ENCODE measurements around the gene PRMT7. TPM values are rescaled to one million over a fixed set of nuclear protein-coding genes. Genes with fewer than 3 reads are reported as not detected.

PRMT7 gene
- total and polyA plus RNA-seq, 2 donors from 2014 or later, result 20.4 to 33.7 TPM

DNA sequence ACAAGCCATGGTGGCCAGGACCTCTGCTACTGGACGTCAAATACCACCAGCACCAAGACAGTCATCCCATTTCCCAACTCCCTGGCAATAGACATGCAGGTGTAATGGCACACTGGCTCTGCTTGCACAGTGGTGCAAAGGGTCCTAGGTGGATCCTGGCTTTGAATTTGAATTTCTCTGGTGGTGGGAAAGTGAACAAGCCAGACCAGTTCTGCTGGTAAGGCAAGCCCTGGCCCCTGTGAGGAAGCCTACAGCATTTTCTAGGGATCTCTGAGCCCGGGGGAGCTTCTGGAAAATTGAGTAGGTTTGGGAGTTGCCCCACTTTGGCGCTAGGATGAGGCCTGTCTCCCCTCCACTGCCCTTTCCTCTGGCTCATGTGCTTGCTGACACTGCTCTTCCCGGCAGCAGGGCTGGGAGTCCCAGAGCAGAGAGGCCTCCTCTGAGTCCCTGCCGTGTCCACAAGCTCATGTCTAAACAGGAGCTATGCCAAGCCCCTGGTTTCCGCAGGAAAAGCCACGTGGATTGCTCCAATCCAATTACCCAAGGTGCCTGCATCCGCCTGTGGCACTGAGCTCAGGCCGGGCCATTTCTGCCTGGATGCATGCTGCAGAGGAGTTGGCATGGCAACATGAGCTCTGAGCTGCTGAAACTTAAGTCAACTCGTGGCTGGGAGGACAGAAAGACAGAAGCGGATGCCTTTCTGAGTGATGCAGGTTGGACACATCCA is 67.0 kb downstream of the PRMT7 start:
- Histone ChIP-seq H3K27me3 (ENCODE audit: control insufficient read depth, insufficient read depth, low read length) (no peaks in the 10 kb centered on the region), H3K27ac (ENCODE audit: low read depth in 2 of 2, low read length in 2 of 2) (no peak overlapping the region), H3K9ac (ENCODE audit: low read length in 3 of 3) (no peak overlapping the region), H3K9me3 (ENCODE audit: control insufficient read depth in 2 of 3, insufficient read depth in 1 of 3, low read length in 3 of 3) (no peaks in the 10 kb centered on the region), H3K4me1 (ENCODE audit: control insufficient read depth in 2 of 3, insufficient read depth in 2 of 3, low read depth in 1 of 3, low read length in 3 of 3) (no peaks in the 10 kb centered on the region), H3K36me3 (ENCODE audit: control insufficient read depth in 2 of 3, insufficient read depth in 3 of 3, low read length in 3 of 3) (no peaks in the 10 kb centered on the region), H3K4me3 (ENCODE audit: low read length in 3 of 3) (no peak overlapping the region)
- FAIRE-seq, result no peak
- TF ChIP-seq, protein P1, sequence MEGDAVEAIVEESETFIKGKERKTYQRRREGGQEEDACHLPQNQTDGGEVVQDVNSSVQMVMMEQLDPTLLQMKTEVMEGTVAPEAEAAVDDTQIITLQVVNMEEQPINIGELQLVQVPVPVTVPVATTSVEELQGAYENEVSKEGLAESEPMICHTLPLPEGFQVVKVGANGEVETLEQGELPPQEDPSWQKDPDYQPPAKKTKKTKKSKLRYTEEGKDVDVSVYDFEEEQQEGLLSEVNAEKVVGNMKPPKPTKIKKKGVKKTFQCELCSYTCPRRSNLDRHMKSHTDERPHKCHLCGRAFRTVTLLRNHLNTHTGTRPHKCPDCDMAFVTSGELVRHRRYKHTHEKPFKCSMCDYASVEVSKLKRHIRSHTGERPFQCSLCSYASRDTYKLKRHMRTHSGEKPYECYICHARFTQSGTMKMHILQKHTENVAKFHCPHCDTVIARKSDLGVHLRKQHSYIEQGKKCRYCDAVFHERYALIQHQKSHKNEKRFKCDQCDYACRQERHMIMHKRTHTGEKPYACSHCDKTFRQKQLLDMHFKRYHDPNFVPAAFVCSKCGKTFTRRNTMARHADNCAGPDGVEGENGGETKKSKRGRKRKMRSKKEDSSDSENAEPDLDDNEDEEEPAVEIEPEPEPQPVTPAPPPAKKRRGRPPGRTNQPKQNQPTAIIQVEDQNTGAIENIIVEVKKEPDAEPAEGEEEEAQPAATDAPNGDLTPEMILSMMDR (IDR thresholded peaks at IDR 0.05; ENCODE audit: borderline replicate concordance, extremely low read depth, insufficient read depth), result no peak
- peak in 4 of 5 donors; percentile 60 to 71 (median 64) for DNase-seq
- intact Hi-C loops (cut with DNase I), result no loop called here

DNA sequence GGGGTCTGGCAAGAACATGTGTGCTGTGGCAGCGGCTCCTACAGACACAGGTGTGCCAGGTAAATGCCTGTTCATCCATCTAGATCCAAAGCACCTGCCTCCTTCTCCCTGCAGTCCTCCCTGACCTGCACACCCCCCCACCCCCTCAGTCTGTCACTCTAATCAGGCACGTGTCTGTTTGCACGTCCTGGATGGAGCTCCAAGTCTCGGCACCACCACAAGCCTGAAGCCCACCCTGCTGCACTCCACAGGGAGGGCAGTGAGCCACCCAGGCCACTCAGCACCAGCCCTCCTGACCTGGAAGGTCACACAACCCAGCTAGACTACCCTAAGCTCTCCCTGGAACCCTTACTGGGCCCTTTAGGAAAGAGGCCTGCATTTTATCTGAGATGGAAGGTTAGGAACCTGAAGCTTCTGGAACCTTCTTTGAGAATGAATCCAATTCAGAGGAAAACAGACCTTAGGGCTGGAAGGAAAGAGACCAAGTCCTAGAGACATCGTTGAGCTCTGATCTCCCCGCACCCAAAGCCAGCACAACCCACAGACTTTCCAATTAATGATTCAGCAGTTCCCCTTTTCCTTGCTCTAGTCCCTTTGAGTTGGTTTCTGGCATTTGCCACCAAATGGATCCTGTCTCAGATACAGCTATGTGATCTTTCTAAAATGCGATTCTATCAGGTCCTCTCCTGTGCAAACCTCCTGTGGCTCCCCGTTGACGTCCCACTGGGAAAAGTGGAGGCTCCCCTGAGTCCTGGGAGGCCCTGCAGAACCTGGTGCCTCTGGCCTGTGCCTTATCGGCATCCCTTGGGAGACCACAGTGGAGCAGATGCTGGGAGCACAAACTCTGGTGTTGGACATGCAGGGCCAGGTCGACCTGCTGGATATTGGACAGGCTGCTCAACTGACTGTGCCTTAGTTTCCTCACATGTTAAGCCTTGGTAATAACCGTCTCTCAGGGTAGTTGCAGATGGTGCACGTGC is 67.9 kb downstream of the PRMT7 start:
- TF ChIP-seq, protein P1 (IDR thresholded peaks at IDR 0.05; ENCODE audit: borderline replicate concordance, extremely low read depth, insufficient read depth), result no peak
- DNase-seq (peak in 2 of 5 donors; percentile 38 to 42), FAIRE-seq (no peak)
- H3K4me1 ChIP-seq (ENCODE audit: control insufficient read depth in 2 of 3, insufficient read depth in 2 of 3, low read depth in 1 of 3, low read length in 3 of 3), result no peaks in the 10 kb centered on the region
- H3K27me3 ChIP-seq (ENCODE audit: control insufficient read depth, insufficient read depth, low read length), result no peaks in the 10 kb centered on the region
- H3K9me3 ChIP-seq (ENCODE audit: control insufficient read depth in 2 of 3, insufficient read depth in 1 of 3, low read length in 3 of 3), result no peaks in the 10 kb centered on the region
- intact Hi-C loops (cut with DNase I), result no loop called here
- no peak overlapping the region for H3K4me3 ChIP-seq (ENCODE audit: low read length in 3 of 3)
- H3K27ac ChIP-seq (ENCODE audit: low read depth in 2 of 2, low read length in 2 of 2), result no peak overlapping the region
- H3K9ac ChIP-seq (ENCODE audit: low read length in 3 of 3), result no peak overlapping the region
- H3K36me3 ChIP-seq (ENCODE audit: control insufficient read depth in 2 of 3, insufficient read depth in 3 of 3, low read length in 3 of 3), result no peaks in the 10 kb centered on the region

DNA sequence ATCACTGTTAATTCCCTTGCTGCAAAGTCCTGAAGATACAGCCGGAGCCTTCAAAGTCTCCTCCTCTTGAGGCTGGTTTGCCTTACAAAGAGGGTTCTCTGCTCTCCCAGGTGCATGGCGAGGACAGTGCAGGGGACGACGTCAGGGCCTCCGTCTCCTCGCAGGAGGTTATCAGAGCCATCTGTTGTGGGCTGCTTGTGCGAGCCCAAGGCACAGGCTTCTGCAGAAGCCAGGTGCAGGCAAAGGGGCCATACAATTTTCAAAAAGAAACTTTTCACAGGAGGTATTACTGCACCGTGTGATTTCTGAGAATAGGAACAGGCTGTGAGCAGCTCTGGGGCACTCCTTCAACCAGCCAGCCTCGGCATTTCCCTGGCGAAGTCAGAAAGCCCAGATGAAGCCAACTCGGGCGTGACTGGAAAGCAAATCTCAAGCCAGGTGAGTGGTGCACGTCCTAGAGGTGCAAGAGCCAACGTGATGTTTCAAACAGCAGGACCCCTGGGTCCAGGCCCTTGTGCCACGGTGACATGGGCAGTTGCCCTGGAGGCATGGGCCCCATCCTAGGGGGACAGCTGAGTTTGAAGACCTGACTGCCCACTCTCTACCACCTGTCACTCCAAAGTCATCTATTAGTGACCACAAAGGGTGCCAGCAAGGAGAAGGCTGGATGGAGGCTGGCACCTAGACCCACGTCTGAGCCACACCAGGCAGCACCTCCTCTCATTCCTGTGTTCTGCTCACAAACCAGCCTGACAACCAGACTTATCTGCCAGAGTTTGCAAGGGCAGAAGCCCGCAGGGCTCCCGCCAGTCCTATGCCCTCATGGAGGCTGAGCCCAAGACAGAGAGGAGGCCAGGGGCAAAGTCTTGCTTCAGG is 68.9 kb downstream of the PRMT7 start:
- TF ChIP-seq, protein P1 (IDR thresholded peaks at IDR 0.05; ENCODE audit: borderline replicate concordance, extremely low read depth, insufficient read depth), result no peak
- Histone ChIP-seq H3K4me1 (ENCODE audit: control insufficient read depth in 2 of 3, insufficient read depth in 2 of 3, low read depth in 1 of 3, low read length in 3 of 3) (no peaks in the 10 kb centered on the region), H3K27me3 (ENCODE audit: control insufficient read depth, insufficient read depth, low read length) (no peaks in the 10 kb centered on the region), H3K9me3 (ENCODE audit: control insufficient read depth in 2 of 3, insufficient read depth in 1 of 3, low read length in 3 of 3) (no peaks in the 10 kb centered on the region), H3K4me3 (ENCODE audit: low read length in 3 of 3) (no peak overlapping the region), H3K27ac (ENCODE audit: low read depth in 2 of 2, low read length in 2 of 2) (no peak overlapping the region), H3K36me3 (ENCODE audit: control insufficient read depth in 2 of 3, insufficient read depth in 3 of 3, low read length in 3 of 3) (no peaks in the 10 kb centered on the region), H3K9ac (ENCODE audit: low read length in 3 of 3) (no peak overlapping the region)
- FAIRE-seq, result no peak
- peak in 2 of 5 donors; percentile 34 to 56 for DNase-seq
- intact Hi-C loops (cut with DNase I), result no loop called here
